HEK293 (cell line): ENCODE results near the gene SYNPO.

Experiments
- CTCF ChIA-PET: fragments of 350-600 bp; formaldehyde crosslinking; extraction: SDS; loops from one replicate; lab custom pipeline; 2021; ENCODE audit warnings: antibody characterized with exemption; lab: Yijun Ruan, JAX
- POLR2A ChIA-PET: fragments of 300-600 bp; formaldehyde crosslinking; extraction: SDS; loops from one replicate; lab custom pipeline; 2020; ENCODE audit warnings: antibody characterized with exemption, inconsistent platforms; lab: Yijun Ruan, JAX
- H3K27ac ChIP-seq: fragments of 200-500 bp; sonication (Bioruptor generic); 2 replicates; pipeline ENCODE4 v1.5.1; 2014; ENCODE audit warnings: low read depth, low read length, control low read depth, inconsistent platforms; ENCODE audit errors: extremely low read depth
- H3K36me3 ChIP-seq, 2 experiments: fragments of 200-500 bp in 1 of 2; sonication (Bioruptor generic) in 1 of 2; 1 replicate in 1 of 2; 2 replicates in 1 of 2; pipeline ENCODE4 v1.5.1; 2014 to 2017; ENCODE audit warnings: inconsistent platforms in 2 of 2, low read length in 2 of 2; ENCODE audit not compliant: control insufficient read depth in 2 of 2, insufficient read depth in 1 of 2
- H3K4me1 ChIP-seq: fragments of 200-500 bp; sonication (Bioruptor generic); 2 replicates; pipeline ENCODE4 v1.5.1; 2014; ENCODE audit warnings: mild to moderate bottlenecking, low read length, inconsistent platforms; ENCODE audit not compliant: control insufficient read depth, insufficient read depth
- H3K4me3 ChIP-seq: 2 replicates; pipeline ENCODE4 v1.5.1; 2011; ENCODE audit warnings: low read depth, mild to moderate bottlenecking, control low read depth, low read length, moderate library complexity
- H3K9me3 ChIP-seq: fragments of 200-500 bp; sonication (Bioruptor generic); 2 replicates; pipeline ENCODE4 v1.5.1; 2014; ENCODE audit warnings: low read depth, low read length, inconsistent platforms; ENCODE audit not compliant: control insufficient read depth, insufficient read depth
- AEBP2 ChIP-seq: fragments of 450-650 bp; formaldehyde crosslinking; IDR thresholded peaks from 2 replicates; pipeline ENCODE4 v1.5.1; 2016; ENCODE audit warnings: missing biosample characterization, missing genetic modification characterization, borderline replicate concordance
- BCL11B ChIP-seq: fragments of 450-650 bp; formaldehyde crosslinking; IDR thresholded peaks from 2 replicates; pipeline ENCODE4 v1.5.1; 2016; ENCODE audit warnings: low read depth, missing biosample characterization, missing genetic modification characterization
- HOXA7 ChIP-seq: sonication (generic); formaldehyde crosslinking; IDR thresholded peaks from 2 replicates; pipeline ENCODE4 v1.8.1; 2022; ENCODE audit warnings: missing genetic modification reagents, borderline replicate concordance
- MEIS1 ChIP-seq: sonication (generic); formaldehyde crosslinking; IDR thresholded peaks from 2 replicates; pipeline ENCODE4 v1.8.1; 2022; ENCODE audit warnings: missing genetic modification reagents, mild to moderate bottlenecking, borderline replicate concordance
- PRDM10 ChIP-seq: fragments of 450-650 bp; formaldehyde crosslinking; IDR thresholded peaks from 2 replicates; pipeline ENCODE4 v1.5.1; 2016; ENCODE audit warnings: missing biosample characterization, missing genetic modification characterization
- TCF7L2 ChIP-seq: IDR thresholded peaks from 2 replicates; pipeline ENCODE4 v1.6.1; 2011; ENCODE audit warnings: low read depth, mild to moderate bottlenecking, inconsistent platforms, low read length, moderate library complexity, borderline replicate concordance
- ZBTB10 ChIP-seq: fragments of 450-650 bp; formaldehyde crosslinking; IDR thresholded peaks from 2 replicates; pipeline ENCODE4 v1.5.1; 2016; ENCODE audit warnings: missing biosample characterization, missing genetic modification characterization
- ZNF146 ChIP-seq: fragments of 450-650 bp; formaldehyde crosslinking; IDR thresholded peaks from 2 replicates; pipeline ENCODE4 v1.5.1; 2016; ENCODE audit warnings: missing biosample characterization, missing genetic modification characterization
- ZNF302 ChIP-seq: fragments of 450-650 bp; formaldehyde crosslinking; IDR thresholded peaks from 2 replicates; pipeline ENCODE4 v1.5.1; 2016; ENCODE audit warnings: missing biosample characterization, missing genetic modification characterization, low read depth
- ZNF596 ChIP-seq: fragments of 450-650 bp; IDR thresholded peaks from 2 replicates; pipeline ENCODE4 v1.5.0; 2018; ENCODE audit warnings: missing biosample characterization, mild to moderate bottlenecking, missing genetic modification characterization, moderate library complexity
- ZNF677 ChIP-seq: fragments of 450-650 bp; IDR thresholded peaks from 2 replicates; pipeline ENCODE4 v1.5.0; 2018; ENCODE audit warnings: missing biosample characterization, mild to moderate bottlenecking, missing genetic modification characterization, moderate library complexity
- ZNF701 ChIP-seq: fragments of 450-650 bp; formaldehyde crosslinking; IDR thresholded peaks from 2 replicates; pipeline ENCODE4 v1.5.1; 2016; ENCODE audit warnings: missing biosample characterization, missing genetic modification characterization
- ZSCAN23 ChIP-seq: fragments of 450-650 bp; formaldehyde crosslinking; IDR thresholded peaks from 2 replicates; pipeline ENCODE4 v1.5.1; 2016; ENCODE audit warnings: missing biosample characterization, missing genetic modification characterization
- TF ChIP-seq, protein P1 (sequence below): fragments of 450-650 bp; formaldehyde crosslinking; IDR thresholded peaks from 2 replicates; pipeline ENCODE4 v1.5.1; 2016; ENCODE audit warnings: missing biosample characterization, missing genetic modification characterization, borderline replicate concordance
- TF ChIP-seq, protein P2 (sequence below): fragments of 450-650 bp; formaldehyde crosslinking; IDR thresholded peaks from 2 replicates; pipeline ENCODE4 v1.5.1; 2016; ENCODE audit warnings: missing biosample characterization, missing genetic modification characterization, low read depth

SYNPO gene

GRCh38 chr5:150595466-150596031 lies 44.9 kb upstream of the SYNPO start:
- no peaks in the 10 kb centered on the region for H3K9me3 ChIP-seq
- POLR2A ChIA-PET: no interaction called here
- no peak for TF ChIP-seq ZSCAN23 (tag by site-specific recombination)
- CTCF ChIA-PET: interaction anchor here (1.3 kb wide), 1 partner anchor 10 kb away, joined by 3 read pairs; no protein-coding TSS in a partner anchor
- no peak overlapping the region for H3K27ac ChIP-seq
- no peaks in the 10 kb centered on the region for H3K36me3 ChIP-seq
- H3K4me1 ChIP-seq: no peaks in the 10 kb centered on the region; the same call in 1 of the 2 replicates
- no peak overlapping the region for H3K4me3 ChIP-seq

DNA sequence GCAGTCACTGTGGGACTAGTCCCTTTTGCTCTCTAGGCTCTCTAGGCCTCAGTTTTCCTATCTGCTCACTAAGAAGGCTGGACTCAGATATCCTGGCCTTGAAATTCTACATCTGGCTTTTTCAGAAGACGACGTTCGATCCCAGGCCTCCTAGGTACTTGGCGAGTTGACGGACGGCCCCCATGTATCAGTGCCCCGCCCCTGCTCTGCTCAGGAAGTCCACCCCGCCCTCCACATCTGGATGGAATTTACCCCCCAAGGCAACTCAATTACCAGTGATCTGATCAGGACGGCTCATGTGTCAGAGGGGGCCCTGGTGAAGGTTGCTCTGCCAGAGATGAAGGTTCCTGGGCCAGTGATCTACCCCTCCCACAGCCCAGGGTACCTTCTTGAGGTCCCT lies 44.1 kb upstream of the SYNPO start:
- H3K27ac ChIP-seq: no peak overlapping the region

GRCh38 chr5:150596826-150597225 lies 43.6 kb upstream of the SYNPO start:
- no peak overlapping the region for H3K27ac ChIP-seq
- ChIA-PET CTCF (no interaction called here), POLR2A (no interaction called here)
- no peaks in the 10 kb centered on the region for H3K36me3 ChIP-seq
- no peaks in the 10 kb centered on the region for H3K9me3 ChIP-seq
- H3K4me1 ChIP-seq: no peaks in the 10 kb centered on the region; the same call in 1 of the 2 replicates
- no peak overlapping the region for H3K4me3 ChIP-seq
- TF ChIP-seq, protein P1, sequence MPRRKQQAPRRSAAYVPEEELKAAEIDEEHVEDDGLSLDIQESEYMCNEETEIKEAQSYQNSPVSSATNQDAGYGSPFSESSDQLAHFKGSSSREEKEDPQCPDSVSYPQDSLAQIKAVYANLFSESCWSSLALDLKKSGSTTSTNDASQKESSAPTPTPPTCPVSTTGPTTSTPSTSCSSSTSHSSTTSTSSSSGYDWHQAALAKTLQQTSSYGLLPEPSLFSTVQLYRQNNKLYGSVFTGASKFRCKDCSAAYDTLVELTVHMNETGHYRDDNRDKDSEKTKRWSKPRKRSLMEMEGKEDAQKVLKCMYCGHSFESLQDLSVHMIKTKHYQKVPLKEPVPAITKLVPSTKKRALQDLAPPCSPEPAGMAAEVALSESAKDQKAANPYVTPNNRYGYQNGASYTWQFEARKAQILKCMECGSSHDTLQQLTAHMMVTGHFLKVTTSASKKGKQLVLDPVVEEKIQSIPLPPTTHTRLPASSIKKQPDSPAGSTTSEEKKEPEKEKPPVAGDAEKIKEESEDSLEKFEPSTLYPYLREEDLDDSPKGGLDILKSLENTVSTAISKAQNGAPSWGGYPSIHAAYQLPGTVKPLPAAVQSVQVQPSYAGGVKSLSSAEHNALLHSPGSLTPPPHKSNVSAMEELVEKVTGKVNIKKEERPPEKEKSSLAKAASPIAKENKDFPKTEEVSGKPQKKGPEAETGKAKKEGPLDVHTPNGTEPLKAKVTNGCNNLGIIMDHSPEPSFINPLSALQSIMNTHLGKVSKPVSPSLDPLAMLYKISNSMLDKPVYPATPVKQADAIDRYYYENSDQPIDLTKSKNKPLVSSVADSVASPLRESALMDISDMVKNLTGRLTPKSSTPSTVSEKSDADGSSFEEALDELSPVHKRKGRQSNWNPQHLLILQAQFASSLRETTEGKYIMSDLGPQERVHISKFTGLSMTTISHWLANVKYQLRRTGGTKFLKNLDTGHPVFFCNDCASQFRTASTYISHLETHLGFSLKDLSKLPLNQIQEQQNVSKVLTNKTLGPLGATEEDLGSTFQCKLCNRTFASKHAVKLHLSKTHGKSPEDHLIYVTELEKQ (tag by site-specific recombination): no peak
- TF ChIP-seq HOXA7 (no peak), ZNF302 (no peak), AEBP2 (tag by site-specific recombination) (no peak), TCF7L2 (no peak), MEIS1 (CRISPR knock-in tag) (no peak), BCL11B (no peak), PRDM10 (tag by site-specific recombination) (no peak), ZNF701 (tag by site-specific recombination) (no peak), ZNF677 (no peak)

More for the DNA sequence above, 44.1 kb upstream of the SYNPO start:
- no peaks in the 10 kb centered on the region; the same call in 1 of the 2 replicates for H3K4me1 ChIP-seq
- TF ChIP-seq ZBTB10 (tag by site-specific recombination) (no peak), ZNF596 (tag by site-specific recombination) (no peak), ZNF146 (tag by site-specific recombination) (no peak)
- TF ChIP-seq, protein P2, sequence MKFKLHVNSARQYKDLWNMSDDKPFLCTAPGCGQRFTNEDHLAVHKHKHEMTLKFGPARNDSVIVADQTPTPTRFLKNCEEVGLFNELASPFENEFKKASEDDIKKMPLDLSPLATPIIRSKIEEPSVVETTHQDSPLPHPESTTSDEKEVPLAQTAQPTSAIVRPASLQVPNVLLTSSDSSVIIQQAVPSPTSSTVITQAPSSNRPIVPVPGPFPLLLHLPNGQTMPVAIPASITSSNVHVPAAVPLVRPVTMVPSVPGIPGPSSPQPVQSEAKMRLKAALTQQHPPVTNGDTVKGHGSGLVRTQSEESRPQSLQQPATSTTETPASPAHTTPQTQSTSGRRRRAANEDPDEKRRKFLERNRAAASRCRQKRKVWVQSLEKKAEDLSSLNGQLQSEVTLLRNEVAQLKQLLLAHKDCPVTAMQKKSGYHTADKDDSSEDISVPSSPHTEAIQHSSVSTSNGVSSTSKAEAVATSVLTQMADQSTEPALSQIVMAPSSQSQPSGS (tag by site-specific recombination): no peak
- TF ChIP-seq, all 188 proteins: peak for 0
- CTCF ChIA-PET: no interaction called here
- no peaks in the 10 kb centered on the region for H3K36me3 ChIP-seq
- no peak overlapping the region for H3K4me3 ChIP-seq
- POLR2A ChIA-PET: no interaction called here
- no peaks in the 10 kb centered on the region for H3K9me3 ChIP-seq
